ENCODE data around the gene FHL2.
"Not testable (repeated sequence)": the region's sequence is repeated elsewhere in the genome, so short reads cannot be mapped to it uniquely, and the experiment has no call there.

FHL2 gene

GRCh38 chr2:105335469-105335868, 63.4 kb downstream of the FHL2 start:
- no peak for DNase-seq

- no peak for DNase-seq
Observed at GRCh38 chr2:105334211-105334610, 64.6 kb downstream of the FHL2 start.

GRCh38 chr2:105330681-105331375, 68.0 kb downstream of the FHL2 start:
- peak; percentile 11 for DNase-seq

GRCh38 chr2:105329561-105330495, 69.0 kb downstream of the FHL2 start, which contains the start of gene TGFBRAP1:
Gene TGFBRAP1 (minus strand): TSS chr2:105329735. CDS start chr2:105308301, 21,434 bp downstream.
- peak; percentile 54 for DNase-seq

GRCh38 chr2:105329197-105329554, 69.7 kb downstream of the FHL2 start:
- no peak for DNase-seq

- DNase-seq = peak; percentile 43
Observed at GRCh38 chr2:105328281-105329196, 70.3 kb downstream of the FHL2 start.

GRCh38 chr2:105327690-105328089, 71.2 kb downstream of the FHL2 start:
- DNase-seq = no peak

GRCh38 chr2:105327271-105327670, 71.6 kb downstream of the FHL2 start:
- DNase-seq = not testable (repeated sequence)

- DNase-seq = no peak
Observed at GRCh38 chr2:105325389-105325963, 73.4 kb downstream of the FHL2 start.

GRCh38 chr2:105324732-105325131, 74.1 kb downstream of the FHL2 start:
- DNase-seq = no peak

- no peak for DNase-seq
Observed at GRCh38 chr2:105324101-105324500, 74.8 kb downstream of the FHL2 start.

- DNase-seq = no peak
Observed at GRCh38 chr2:105323111-105323510, 75.7 kb downstream of the FHL2 start.

- no peak for DNase-seq
Observed at GRCh38 chr2:105321875-105322646, 76.8 kb downstream of the FHL2 start.

GRCh38 chr2:105320651-105321215, 78.1 kb downstream of the FHL2 start:
- DNase-seq = no peak

GRCh38 chr2:105317937-105318336, 80.9 kb downstream of the FHL2 start:
- DNase-seq = no peak

- no peak for DNase-seq
Observed at GRCh38 chr2:105315314-105315713, 83.5 kb downstream of the FHL2 start.

GRCh38 chr2:105313877-105314276, 85.0 kb downstream of the FHL2 start:
- DNase-seq = no peak
